Measurements from ENCODE around the gene KIR3DL1. TPM values are rescaled to one million over a fixed set of nuclear protein-coding genes. Genes with fewer than 3 reads are reported as not detected.
"Not testable (repeated sequence)": the region's sequence is repeated elsewhere in the genome, so short reads cannot be mapped to it uniquely, and the experiment has no call there.

Gene KIR3DL1
- total RNA-seq, 4 donors from 2014 or later = not detected

DNA sequence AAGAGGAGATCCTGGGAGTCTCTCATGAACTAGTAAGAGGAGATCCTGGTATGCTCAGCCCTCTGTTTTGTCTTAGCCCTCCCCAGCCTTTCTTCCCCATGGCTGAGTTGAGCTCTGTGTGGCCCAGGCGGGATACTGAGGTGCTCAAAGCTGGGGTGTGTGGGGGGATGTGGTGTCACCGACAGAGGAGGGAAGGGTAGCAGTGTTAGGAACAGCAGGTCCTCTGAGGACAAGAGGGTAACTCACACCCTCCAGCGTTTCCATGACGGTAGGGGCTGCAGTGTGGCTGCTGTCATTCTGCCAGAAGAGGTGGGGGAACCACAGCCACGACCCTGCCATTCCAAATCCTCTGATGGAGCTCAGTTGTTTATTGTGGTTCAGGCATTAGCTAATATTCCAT is 12.2 kb upstream of the KIR3DL1 start:
- TF ChIP-seq, protein P1, sequence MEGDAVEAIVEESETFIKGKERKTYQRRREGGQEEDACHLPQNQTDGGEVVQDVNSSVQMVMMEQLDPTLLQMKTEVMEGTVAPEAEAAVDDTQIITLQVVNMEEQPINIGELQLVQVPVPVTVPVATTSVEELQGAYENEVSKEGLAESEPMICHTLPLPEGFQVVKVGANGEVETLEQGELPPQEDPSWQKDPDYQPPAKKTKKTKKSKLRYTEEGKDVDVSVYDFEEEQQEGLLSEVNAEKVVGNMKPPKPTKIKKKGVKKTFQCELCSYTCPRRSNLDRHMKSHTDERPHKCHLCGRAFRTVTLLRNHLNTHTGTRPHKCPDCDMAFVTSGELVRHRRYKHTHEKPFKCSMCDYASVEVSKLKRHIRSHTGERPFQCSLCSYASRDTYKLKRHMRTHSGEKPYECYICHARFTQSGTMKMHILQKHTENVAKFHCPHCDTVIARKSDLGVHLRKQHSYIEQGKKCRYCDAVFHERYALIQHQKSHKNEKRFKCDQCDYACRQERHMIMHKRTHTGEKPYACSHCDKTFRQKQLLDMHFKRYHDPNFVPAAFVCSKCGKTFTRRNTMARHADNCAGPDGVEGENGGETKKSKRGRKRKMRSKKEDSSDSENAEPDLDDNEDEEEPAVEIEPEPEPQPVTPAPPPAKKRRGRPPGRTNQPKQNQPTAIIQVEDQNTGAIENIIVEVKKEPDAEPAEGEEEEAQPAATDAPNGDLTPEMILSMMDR (IDR thresholded peaks at IDR 0.05; ENCODE audit: low read depth) = no peak

DNA sequence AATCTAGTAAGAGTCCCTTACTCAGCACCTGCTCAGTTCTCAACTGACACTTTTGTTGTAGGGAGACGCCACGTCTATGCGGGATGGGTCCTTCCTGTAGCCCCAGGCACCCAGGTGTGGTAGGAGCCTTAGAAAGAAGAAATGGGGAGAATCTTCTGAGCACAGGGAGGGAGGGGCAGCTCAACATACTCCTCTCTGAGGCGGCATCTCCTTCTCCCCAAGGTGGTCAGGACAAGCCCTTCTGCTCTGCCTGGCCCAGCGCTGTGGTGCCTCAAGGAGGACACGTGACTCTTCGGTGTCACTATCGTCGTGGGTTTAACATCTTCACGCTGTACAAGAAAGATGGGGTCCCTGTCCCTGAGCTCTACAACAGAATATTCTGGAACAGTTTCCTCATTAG is 11.7 kb upstream of the KIR3DL1 start:
- TF ChIP-seq, protein P1 (IDR thresholded peaks at IDR 0.05; ENCODE audit: low read depth) = no peak

DNA sequence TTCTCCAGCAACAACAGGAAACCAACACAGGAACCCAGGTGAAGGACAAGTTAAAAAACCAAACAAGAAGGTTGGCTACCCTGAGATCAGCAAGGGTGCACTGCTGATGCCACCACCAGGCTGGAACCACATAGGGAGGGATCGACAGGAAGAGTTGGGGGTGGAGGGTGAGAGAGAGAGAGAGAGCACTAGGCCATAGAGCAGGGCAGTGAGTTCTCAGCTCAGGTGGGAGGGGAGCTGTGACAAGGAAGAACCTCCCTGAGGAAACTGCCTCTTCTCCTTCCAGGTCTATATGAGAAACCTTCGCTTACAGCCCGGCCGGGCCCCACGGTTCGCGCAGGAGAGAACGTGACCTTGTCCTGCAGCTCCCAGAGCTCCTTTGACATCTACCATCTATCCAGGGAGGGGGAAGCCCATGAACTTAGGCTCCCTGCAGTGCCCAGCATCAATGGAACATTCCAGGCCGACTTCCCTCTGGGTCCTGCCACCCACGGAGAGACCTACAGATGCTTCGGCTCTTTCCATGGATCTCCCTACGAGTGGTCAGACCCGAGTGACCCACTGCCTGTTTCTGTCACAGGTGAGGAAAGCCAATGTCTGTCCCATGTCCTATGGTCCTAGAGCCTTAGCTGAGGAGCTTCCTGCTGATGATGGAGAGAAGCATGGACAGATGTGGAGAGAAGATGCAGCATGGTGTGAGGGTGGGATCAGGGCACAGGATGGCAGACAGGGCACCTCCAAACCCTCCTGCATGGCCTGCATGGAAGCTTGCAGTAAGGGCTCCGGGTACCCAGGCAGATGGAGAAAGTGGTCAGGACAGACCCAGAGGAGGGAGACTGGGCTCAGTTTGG is 10.4 kb upstream of the KIR3DL1 start:
- TF ChIP-seq, protein P1 (IDR thresholded peaks at IDR 0.05; ENCODE audit: low read depth) = no peak

DNA sequence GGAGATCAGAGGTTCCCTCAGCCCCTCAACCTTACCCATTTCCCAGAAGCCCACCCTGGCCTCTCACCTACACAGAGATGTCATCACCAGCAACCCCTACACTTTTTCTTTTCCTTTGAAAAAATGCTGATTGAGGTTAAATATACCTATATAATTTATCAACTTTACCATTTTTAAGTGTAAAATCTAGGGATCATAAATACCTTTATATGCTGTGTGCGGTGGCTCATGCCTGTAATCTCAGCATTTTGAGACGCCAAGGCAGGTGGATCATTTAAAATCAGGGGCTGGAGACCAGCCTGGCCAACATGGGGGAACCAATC is 9.8 kb upstream of the KIR3DL1 start:
- TF ChIP-seq, protein P1 (IDR thresholded peaks at IDR 0.05; ENCODE audit: low read depth) = no peak

DNA sequence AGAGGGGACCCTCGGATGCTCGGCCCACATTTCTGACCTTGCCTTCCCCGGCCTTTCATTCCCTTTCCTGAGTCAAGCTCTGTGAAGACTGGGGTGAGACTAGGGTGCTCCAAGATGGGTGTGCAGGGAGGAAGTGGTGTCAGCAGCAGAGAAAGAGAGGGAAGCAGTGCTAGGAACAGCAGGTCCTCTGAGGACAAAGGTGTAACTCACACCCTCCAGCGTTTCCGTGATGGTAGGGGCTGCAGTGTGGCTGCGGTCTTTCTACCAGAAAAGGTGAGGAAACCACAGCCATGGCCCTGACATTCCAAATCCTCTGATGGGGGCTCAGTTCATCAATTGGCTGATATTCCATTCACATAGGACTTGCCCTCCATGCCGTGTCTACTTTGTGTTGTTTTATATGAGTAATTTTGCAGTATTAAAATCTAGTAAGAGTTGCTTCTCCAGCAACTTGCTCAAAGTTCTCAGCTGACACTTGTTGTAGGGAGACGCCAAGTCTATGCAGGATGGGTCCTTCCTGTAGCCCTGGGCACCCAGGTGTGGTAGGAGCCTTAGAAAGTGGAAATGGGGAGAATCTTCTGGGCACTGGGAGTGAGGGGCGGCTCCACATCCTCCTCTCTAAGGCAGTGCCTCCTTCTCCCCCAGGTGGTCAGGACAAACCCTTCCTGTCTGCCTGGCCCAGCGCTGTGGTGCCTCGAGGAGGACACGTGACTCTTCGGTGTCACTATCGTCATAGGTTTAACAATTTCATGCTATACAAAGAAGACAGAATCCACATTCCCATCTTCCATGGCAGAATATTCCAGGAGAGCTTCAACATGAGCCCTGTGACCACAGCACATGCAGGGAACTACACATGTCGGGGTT is 1.6 kb downstream of the KIR3DL1 start:
- TF ChIP-seq, protein P1 (IDR thresholded peaks at IDR 0.05; ENCODE audit: low read depth) = no peak

DNA sequence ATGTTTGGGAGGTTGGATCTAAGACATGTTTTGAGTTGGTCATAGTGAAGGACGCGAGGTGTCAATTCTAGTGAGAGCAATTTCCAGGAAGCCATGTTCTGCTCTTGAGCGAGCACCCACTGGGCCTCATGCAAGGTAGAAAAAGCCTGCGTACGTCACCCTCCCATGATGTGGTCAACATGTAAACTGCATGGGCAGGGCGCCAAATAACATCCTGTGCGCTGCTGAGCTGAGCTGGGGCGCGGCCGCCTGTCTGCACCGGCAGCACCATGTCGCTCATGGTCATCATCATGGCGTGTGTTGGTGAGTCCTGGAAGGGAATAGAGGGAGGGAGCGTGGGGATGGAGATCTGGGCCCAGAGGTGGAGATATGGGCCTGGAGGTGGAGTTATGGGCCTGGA is 16.2 kb downstream of the KIR3DL1 start, which contains the start of gene KIR2DS4:
Gene KIR2DS4, plus strand, starts transcription at position 181 of the 400 bp plus-strand sequence.
- TF ChIP-seq, protein P1 (IDR thresholded peaks at IDR 0.05; ENCODE audit: low read depth) = not testable (repeated sequence)

DNA sequence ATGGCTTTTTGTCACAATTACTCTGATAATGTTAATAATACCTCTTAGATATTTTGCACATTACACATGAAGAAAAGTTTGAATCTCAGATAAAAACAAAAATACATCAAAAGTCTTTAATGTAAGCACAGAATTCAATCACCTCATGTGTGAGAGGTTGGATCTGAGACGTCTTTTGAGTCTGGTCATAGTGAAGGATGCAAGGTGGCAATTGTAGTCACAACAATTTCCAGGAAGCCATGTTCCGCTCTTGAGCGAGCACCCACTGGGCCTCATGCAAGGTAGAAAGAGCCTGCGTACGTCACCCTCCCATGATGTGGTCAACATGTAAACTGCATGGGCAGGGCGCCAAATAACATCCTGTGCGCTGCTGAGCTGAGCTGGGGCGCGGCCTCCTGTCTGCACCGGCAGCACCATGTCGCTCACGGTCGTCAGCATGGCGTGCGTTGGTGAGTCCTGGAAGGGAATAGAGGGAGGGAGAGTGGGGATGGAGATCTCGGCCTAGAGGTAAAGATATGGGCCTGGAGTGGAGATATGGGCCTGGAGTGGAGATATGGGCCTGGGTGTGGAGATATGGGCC is 33.9 kb downstream of the KIR3DL1 start, which contains the start of gene KIR3DL2:
Gene KIR3DL2, plus strand, starts transcription at position 383 of the 580 bp plus-strand sequence. Its CDS starts 33 bp downstream, at position 416.
- TF ChIP-seq, protein P1 (IDR thresholded peaks at IDR 0.05; ENCODE audit: low read depth) = not testable (repeated sequence)
